ENCODE data around the gene DYRK1A. TPM values are rescaled to one million over a fixed set of nuclear protein-coding genes. Genes with fewer than 3 reads are reported as not detected.
"Not testable (repeated sequence)": the region's sequence is repeated elsewhere in the genome, so short reads cannot be mapped to it uniquely, and the experiment has no call there.

The DYRK1A gene
- polyA plus RNA-seq, 1 donor (not counting 4 experiments of a cell fraction or from before 2014, with no cell fraction given): 25.3 TPM

DNA sequence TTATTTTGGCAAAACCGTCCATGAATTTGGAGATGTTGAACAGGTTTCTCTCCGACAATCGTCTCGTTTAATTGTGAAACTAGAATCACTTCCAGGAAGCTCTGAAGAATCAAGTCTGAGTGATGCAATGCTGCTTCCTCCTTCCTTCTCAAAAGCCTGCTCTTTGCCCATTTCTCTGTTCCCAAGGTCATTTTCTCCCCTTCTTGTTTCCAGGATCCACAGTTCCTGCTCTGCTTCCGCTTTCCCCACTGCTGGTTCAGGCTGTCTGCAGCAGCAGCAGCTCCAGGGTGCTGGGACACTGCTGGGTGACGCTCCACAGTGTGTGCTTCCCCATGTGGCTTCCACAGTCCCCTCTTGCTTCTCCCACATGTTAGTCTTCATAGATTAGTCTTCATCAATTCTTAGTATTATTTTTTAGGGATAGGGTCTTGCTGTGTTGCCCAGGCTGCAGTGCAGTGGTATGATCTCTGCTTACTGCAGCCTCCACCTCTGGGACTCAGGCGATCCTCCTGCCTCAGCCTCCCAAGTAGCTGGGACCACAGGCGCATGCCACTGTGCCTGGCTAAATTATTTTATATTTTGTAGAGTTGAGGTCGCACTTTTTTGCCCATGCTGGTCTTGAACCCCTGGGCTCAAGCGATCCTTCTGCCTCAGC, 156.2 kb downstream of the DYRK1A start:
- Histone ChIP-seq H3K9ac (ENCODE audit: control insufficient read depth, extremely low read depth, insufficient read depth, low read length) (no peak overlapping the region), H3K4me3 (ENCODE audit: control insufficient read depth in 2 of 3, extremely low read depth in 1 of 3, insufficient read depth in 2 of 3, low read depth in 1 of 3, low read length in 3 of 3) (no peak overlapping the region), H3K9me1 (ENCODE audit: control insufficient read depth, extremely low read depth, insufficient read depth, low read length) (no peaks in the 10 kb centered on the region), H3K36me3 (ENCODE audit: control insufficient read depth in 2 of 2, extremely low read depth in 1 of 2, insufficient read depth in 2 of 2, low read length in 2 of 2) (no peaks in the 10 kb centered on the region), H3K4me1 (ENCODE audit: control insufficient read depth, extremely low read depth, insufficient read depth, low read length) (no peaks in the 10 kb centered on the region), H3K79me2 (ENCODE audit: control insufficient read depth, insufficient read depth, low read length) (no peaks in the 10 kb centered on the region), H3K27me3 (ENCODE audit: control insufficient read depth, extremely low read depth, insufficient read depth, low read length) (no peaks in the 10 kb centered on the region), H3K4me2 (ENCODE audit: control insufficient read depth, extremely low read depth, insufficient read depth, low read depth, low read length) (no peak overlapping the region), H3K9me3 (ENCODE audit: control insufficient read depth, low read depth, low read length) (no peaks in the 10 kb centered on the region), H3K27ac (ENCODE audit: control insufficient read depth, insufficient read depth, low read length) (no peak overlapping the region), H4K20me1 (ENCODE audit: control insufficient read depth, extremely low read depth, insufficient read depth, low read length) (peaks cover 3% of the 10 kb centered on the region), H2AFZ (ENCODE audit: control insufficient read depth, low read length) (no peak overlapping the region)
- DNase-seq (ENCODE audit: low read depth, low spot score): no peak
- TF ChIP-seq EZH2 (IDR thresholded peaks at IDR 0.05; ENCODE audit: low read length): no peak
- TF ChIP-seq, protein P1, sequence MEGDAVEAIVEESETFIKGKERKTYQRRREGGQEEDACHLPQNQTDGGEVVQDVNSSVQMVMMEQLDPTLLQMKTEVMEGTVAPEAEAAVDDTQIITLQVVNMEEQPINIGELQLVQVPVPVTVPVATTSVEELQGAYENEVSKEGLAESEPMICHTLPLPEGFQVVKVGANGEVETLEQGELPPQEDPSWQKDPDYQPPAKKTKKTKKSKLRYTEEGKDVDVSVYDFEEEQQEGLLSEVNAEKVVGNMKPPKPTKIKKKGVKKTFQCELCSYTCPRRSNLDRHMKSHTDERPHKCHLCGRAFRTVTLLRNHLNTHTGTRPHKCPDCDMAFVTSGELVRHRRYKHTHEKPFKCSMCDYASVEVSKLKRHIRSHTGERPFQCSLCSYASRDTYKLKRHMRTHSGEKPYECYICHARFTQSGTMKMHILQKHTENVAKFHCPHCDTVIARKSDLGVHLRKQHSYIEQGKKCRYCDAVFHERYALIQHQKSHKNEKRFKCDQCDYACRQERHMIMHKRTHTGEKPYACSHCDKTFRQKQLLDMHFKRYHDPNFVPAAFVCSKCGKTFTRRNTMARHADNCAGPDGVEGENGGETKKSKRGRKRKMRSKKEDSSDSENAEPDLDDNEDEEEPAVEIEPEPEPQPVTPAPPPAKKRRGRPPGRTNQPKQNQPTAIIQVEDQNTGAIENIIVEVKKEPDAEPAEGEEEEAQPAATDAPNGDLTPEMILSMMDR (optimal IDR thresholded peaks at IDR 0.05 in 1 of 3, IDR thresholded peaks at IDR 0.05 in 1 of 3, conservative IDR thresholded peaks at IDR 0.05 in 1 of 3; ENCODE audit: extremely low read depth in 1 of 3, insufficient read depth in 2 of 3, low read length in 3 of 3): no peak
- dilution Hi-C loops (cut with MboI; ENCODE audit: extremely low pct_ligation_motif_present, low sequenced_read_pairs): no loop called here
- no peak for FAIRE-seq

DNA sequence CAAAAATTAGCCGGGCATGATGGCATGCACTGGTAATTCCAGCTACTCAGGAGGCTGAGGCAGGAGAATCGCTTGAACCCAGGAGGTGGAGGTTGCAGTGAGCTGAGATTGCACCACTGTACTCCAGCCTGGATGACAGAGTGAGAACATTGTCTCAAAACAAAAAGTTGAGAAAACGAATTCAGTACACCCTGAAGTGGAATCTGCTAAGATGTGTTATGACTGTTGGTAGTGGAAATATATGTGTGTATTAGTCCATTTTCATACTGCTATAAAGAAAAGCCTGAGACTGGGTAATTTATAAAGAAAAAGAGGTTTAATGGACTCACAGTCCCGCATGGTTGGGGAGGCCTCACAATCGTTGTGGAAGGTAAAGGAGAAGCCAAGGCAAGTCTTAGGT, 158.4 kb downstream of the DYRK1A start:
- FAIRE-seq; H3K36me3 ChIP-seq (ENCODE audit: control insufficient read depth in 2 of 2, extremely low read depth in 1 of 2, insufficient read depth in 2 of 2, low read length in 2 of 2); H3K4me2 ChIP-seq (ENCODE audit: control insufficient read depth, extremely low read depth, insufficient read depth, low read depth, low read length); H2AFZ ChIP-seq (ENCODE audit: control insufficient read depth, low read length); H3K79me2 ChIP-seq (ENCODE audit: control insufficient read depth, insufficient read depth, low read length); H3K9ac ChIP-seq (ENCODE audit: control insufficient read depth, extremely low read depth, insufficient read depth, low read length); H3K27me3 ChIP-seq (ENCODE audit: control insufficient read depth, extremely low read depth, insufficient read depth, low read length); DNase-seq (ENCODE audit: low read depth, low spot score); H4K20me1 ChIP-seq (ENCODE audit: control insufficient read depth, extremely low read depth, insufficient read depth, low read length); H3K4me1 ChIP-seq (ENCODE audit: control insufficient read depth, extremely low read depth, insufficient read depth, low read length); H3K9me1 ChIP-seq (ENCODE audit: control insufficient read depth, extremely low read depth, insufficient read depth, low read length); H3K27ac ChIP-seq (ENCODE audit: control insufficient read depth, insufficient read depth, low read length); H3K9me3 ChIP-seq (ENCODE audit: control insufficient read depth, low read depth, low read length); dilution Hi-C loops (cut with MboI; ENCODE audit: extremely low pct_ligation_motif_present, low sequenced_read_pairs); H3K4me3 ChIP-seq (ENCODE audit: control insufficient read depth in 2 of 3, extremely low read depth in 1 of 3, insufficient read depth in 2 of 3, low read depth in 1 of 3, low read length in 3 of 3): not testable (repeated sequence)

DNA sequence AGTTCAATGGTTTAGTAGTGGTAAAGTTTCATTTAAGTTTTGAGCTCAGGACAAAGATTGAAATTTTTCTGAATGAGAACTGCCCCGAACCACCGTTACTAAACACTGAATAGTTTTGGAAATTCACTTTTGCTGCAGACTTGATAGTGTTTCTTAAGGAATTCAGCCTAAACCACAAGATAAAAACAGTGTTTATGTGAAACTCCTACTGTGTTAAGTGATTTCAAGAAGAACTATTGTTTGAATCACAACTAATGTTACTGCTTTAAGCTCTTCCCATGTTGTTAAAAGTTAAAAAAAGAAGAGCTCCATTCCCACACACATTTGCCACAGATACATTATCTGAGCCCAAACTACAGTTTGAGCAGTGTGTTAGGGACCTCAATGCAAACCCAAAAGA, 159.2 kb downstream of the DYRK1A start:
- no peaks in the 10 kb centered on the region for H3K79me2 ChIP-seq (ENCODE audit: control insufficient read depth, insufficient read depth, low read length)
- no peak overlapping the region for H3K4me2 ChIP-seq (ENCODE audit: control insufficient read depth, extremely low read depth, insufficient read depth, low read depth, low read length)
- peaks cover 1% of the 10 kb centered on the region for H3K27me3 ChIP-seq (ENCODE audit: control insufficient read depth, extremely low read depth, insufficient read depth, low read length)
- no peak overlapping the region for H3K27ac ChIP-seq (ENCODE audit: control insufficient read depth, insufficient read depth, low read length)
- H3K9me3 ChIP-seq (ENCODE audit: control insufficient read depth, low read depth, low read length): no peaks in the 10 kb centered on the region
- no peaks in the 10 kb centered on the region for H3K36me3 ChIP-seq (ENCODE audit: control insufficient read depth in 2 of 2, extremely low read depth in 1 of 2, insufficient read depth in 2 of 2, low read length in 2 of 2)
- H4K20me1 ChIP-seq (ENCODE audit: control insufficient read depth, extremely low read depth, insufficient read depth, low read length): no peaks in the 10 kb centered on the region
- no peak overlapping the region for H2AFZ ChIP-seq (ENCODE audit: control insufficient read depth, low read length)
- no peak for DNase-seq (ENCODE audit: low read depth, low spot score)
- no peaks in the 10 kb centered on the region for H3K9me1 ChIP-seq (ENCODE audit: control insufficient read depth, extremely low read depth, insufficient read depth, low read length)
- H3K9ac ChIP-seq (ENCODE audit: control insufficient read depth, extremely low read depth, insufficient read depth, low read length): no peak overlapping the region
- H3K4me1 ChIP-seq (ENCODE audit: control insufficient read depth, extremely low read depth, insufficient read depth, low read length): no peaks in the 10 kb centered on the region
- dilution Hi-C loops (cut with MboI; ENCODE audit: extremely low pct_ligation_motif_present, low sequenced_read_pairs): no loop called here
- H3K4me3 ChIP-seq (ENCODE audit: control insufficient read depth in 2 of 3, extremely low read depth in 1 of 3, insufficient read depth in 2 of 3, low read depth in 1 of 3, low read length in 3 of 3): no peak overlapping the region
- FAIRE-seq: no peak
- TF ChIP-seq, protein P1 (optimal IDR thresholded peaks at IDR 0.05 in 1 of 3, IDR thresholded peaks at IDR 0.05 in 1 of 3, conservative IDR thresholded peaks at IDR 0.05 in 1 of 3; ENCODE audit: extremely low read depth in 1 of 3, insufficient read depth in 2 of 3, low read length in 3 of 3): no peak
- TF ChIP-seq EZH2 (IDR thresholded peaks at IDR 0.05; ENCODE audit: low read length): no peak
